ENCODE results near the gene MTA1.

The MTA1 gene

GRCh38 chr14:105499256-105500035 is 79.8 kb downstream of the MTA1 start:
- Histone ChIP-seq H3K4me3 (ENCODE audit: low read depth, low read length) (no peak overlapping the region), H3K27me3 (replicated peaks) (no peaks in the 10 kb centered on the region), H3K27ac (no peak overlapping the region), H3K36me3 (replicated peaks) (no peaks in the 10 kb centered on the region)
- in situ Hi-C loops (cut with HindIII; ENCODE audit: low pct_ligation_motif_present, low sequenced_read_pairs) = no loop called here
- TF ChIP-seq, protein P1, sequence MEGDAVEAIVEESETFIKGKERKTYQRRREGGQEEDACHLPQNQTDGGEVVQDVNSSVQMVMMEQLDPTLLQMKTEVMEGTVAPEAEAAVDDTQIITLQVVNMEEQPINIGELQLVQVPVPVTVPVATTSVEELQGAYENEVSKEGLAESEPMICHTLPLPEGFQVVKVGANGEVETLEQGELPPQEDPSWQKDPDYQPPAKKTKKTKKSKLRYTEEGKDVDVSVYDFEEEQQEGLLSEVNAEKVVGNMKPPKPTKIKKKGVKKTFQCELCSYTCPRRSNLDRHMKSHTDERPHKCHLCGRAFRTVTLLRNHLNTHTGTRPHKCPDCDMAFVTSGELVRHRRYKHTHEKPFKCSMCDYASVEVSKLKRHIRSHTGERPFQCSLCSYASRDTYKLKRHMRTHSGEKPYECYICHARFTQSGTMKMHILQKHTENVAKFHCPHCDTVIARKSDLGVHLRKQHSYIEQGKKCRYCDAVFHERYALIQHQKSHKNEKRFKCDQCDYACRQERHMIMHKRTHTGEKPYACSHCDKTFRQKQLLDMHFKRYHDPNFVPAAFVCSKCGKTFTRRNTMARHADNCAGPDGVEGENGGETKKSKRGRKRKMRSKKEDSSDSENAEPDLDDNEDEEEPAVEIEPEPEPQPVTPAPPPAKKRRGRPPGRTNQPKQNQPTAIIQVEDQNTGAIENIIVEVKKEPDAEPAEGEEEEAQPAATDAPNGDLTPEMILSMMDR (IDR thresholded peaks at IDR 0.05; ENCODE audit: low read depth, low read length, missing control alignments) = no peak
- DNase-seq = no peak

DNA sequence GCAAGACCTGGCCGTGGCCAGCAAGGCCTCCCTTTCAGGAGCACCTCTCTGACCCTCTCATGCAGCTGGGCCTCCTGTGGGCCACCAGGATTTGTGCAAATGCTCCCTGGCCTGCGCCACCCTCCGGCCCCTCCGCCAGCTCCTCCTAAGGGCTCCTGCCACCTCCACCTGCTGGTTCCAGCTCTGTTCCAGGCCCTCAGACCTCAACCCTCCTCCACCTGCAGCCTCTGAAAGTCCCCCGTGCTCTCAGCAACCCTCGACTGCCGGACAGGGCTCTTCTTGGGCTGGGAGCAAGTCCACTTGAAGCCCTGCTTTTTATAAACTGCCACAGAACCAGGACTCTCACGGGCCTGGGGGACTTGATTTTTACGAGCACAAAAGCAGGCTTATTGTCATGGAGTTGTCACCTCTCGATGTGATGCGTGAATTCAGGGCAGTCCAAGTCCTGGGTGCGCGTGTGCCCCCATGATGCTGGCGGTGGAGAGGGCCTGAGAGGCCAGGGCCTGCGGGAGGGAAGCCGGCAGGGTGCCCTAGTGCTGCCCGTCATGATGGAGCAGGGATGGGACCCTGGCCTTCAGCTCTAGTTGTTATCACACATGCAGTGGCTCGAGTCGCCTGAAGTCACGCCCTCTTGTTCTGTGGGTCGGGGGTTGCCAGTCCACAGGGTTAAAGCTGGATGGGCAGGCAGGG is 80.6 kb downstream of the MTA1 start:
- no peak overlapping the region for H3K4me3 ChIP-seq (ENCODE audit: low read depth, low read length)
- DNase-seq = no peak
- in situ Hi-C loops (cut with HindIII; ENCODE audit: low pct_ligation_motif_present, low sequenced_read_pairs) = no loop called here
- no peaks in the 10 kb centered on the region for H3K36me3 ChIP-seq (replicated peaks)
- TF ChIP-seq, protein P1 (IDR thresholded peaks at IDR 0.05; ENCODE audit: low read depth, low read length, missing control alignments) = no peak
- H3K27me3 ChIP-seq (replicated peaks) = no peaks in the 10 kb centered on the region
- no peak overlapping the region for H3K27ac ChIP-seq

- in situ Hi-C loops (cut with HindIII; ENCODE audit: low pct_ligation_motif_present, low sequenced_read_pairs) = no loop called here
- Histone ChIP-seq H3K36me3 (replicated peaks) (no peaks in the 10 kb centered on the region), H3K27ac (no peak overlapping the region), H3K4me3 (ENCODE audit: low read depth, low read length) (no peak overlapping the region), H3K27me3 (replicated peaks) (no peaks in the 10 kb centered on the region)
- DNase-seq = no peak
- TF ChIP-seq, protein P1 (IDR thresholded peaks at IDR 0.05; ENCODE audit: low read depth, low read length, missing control alignments) = no peak
Observed at GRCh38 chr14:105500726-105501101, 81.1 kb downstream of the MTA1 start.

- Histone ChIP-seq H3K36me3 (replicated peaks) (no peaks in the 10 kb centered on the region), H3K27me3 (replicated peaks) (no peaks in the 10 kb centered on the region), H3K27ac (no peak overlapping the region), H3K4me3 (ENCODE audit: low read depth, low read length) (no peak overlapping the region)
- TF ChIP-seq, protein P1 (IDR thresholded peaks at IDR 0.05; ENCODE audit: low read depth, low read length, missing control alignments) = no peak
- in situ Hi-C loops (cut with HindIII; ENCODE audit: low pct_ligation_motif_present, low sequenced_read_pairs) = no loop called here
- DNase-seq = no peak
Observed at GRCh38 chr14:105501504-105502291, 82.1 kb downstream of the MTA1 start.

GRCh38 chr14:105502446-105503295 is 83.0 kb downstream of the MTA1 start:
- in situ Hi-C loops (cut with HindIII; ENCODE audit: low pct_ligation_motif_present, low sequenced_read_pairs) = no loop called here
- Histone ChIP-seq H3K27ac (no peak overlapping the region), H3K27me3 (replicated peaks) (no peaks in the 10 kb centered on the region), H3K4me3 (ENCODE audit: low read depth, low read length) (no peak overlapping the region), H3K36me3 (replicated peaks) (no peaks in the 10 kb centered on the region)
- TF ChIP-seq, protein P1 (IDR thresholded peaks at IDR 0.05; ENCODE audit: low read depth, low read length, missing control alignments) = no peak
- DNase-seq = no peak

Data from brain microvascular endothelial cell (primary cell).